ENCODE measurements around the gene DOLPP1.
A peak's percentile ranks its signal among the peaks of the same experiment; 100 is the strongest.
"Not testable (repeated sequence)": the region's sequence is repeated elsewhere in the genome, so short reads cannot be mapped to it uniquely, and the experiment has no call there.

DOLPP1 gene

GRCh38 chr9:129080601-129081387 lies at the start of gene DOLPP1:
DOLPP1 (plus strand) TSS chr9:129081111; CDS start chr9:129081132, 21 bp downstream.
- DNase-seq: peak; percentile 98 to 99

GRCh38 chr9:129031514-129031913 lies 49.4 kb upstream of the DOLPP1 start:
- no peak for DNase-seq

- no peak for DNase-seq
Measured at GRCh38 chr9:129032541-129033159, 48.3 kb upstream of the DOLPP1 start.

GRCh38 chr9:129033216-129033615 lies 47.7 kb upstream of the DOLPP1 start:
- DNase-seq: no peak

GRCh38 chr9:129035838-129036237 lies 45.1 kb upstream of the DOLPP1 start:
- not testable (repeated sequence) for DNase-seq

GRCh38 chr9:129036241-129036922 lies 44.5 kb upstream of the DOLPP1 start, which contains the start of gene MIGA2:
MIGA2 (plus strand) TSS chr9:129036626; CDS start chr9:129040595, 3,969 bp downstream.
- DNase-seq: peak; percentile 98 to 100

GRCh38 chr9:129036923-129037766 lies 43.8 kb upstream of the DOLPP1 start:
- no peak for DNase-seq

- no peak for DNase-seq
Measured at GRCh38 chr9:129037767-129038098, 43.2 kb upstream of the DOLPP1 start.

- DNase-seq: no peak
Measured at GRCh38 chr9:129038109-129038852, 42.6 kb upstream of the DOLPP1 start.

- no peak for DNase-seq
Measured at GRCh38 chr9:129040113-129040643, 40.7 kb upstream of the DOLPP1 start.

GRCh38 chr9:129042016-129042415 lies 38.9 kb upstream of the DOLPP1 start:
- DNase-seq: no peak

GRCh38 chr9:129052592-129052991 lies 28.3 kb upstream of the DOLPP1 start:
- DNase-seq: no peak

GRCh38 chr9:129053020-129053419 lies 27.9 kb upstream of the DOLPP1 start:
- DNase-seq: no peak

GRCh38 chr9:129054163-129054851 lies 26.6 kb upstream of the DOLPP1 start:
- DNase-seq: no peak

- no peak for DNase-seq
Measured at GRCh38 chr9:129058965-129059795, 21.7 kb upstream of the DOLPP1 start.

GRCh38 chr9:129059796-129060785 lies 20.8 kb upstream of the DOLPP1 start:
- no peak for DNase-seq

GRCh38 chr9:129060991-129061390 lies 19.9 kb upstream of the DOLPP1 start:
- DNase-seq: no peak

GRCh38 chr9:129063061-129063460 lies 17.9 kb upstream of the DOLPP1 start:
- DNase-seq: no peak

- DNase-seq: no peak
Measured at GRCh38 chr9:129064499-129064908, 16.4 kb upstream of the DOLPP1 start.

All from SW 1271 (cell line).